Measurements from ENCODE around the gene SEMA4G. TPM values are rescaled to one million over a fixed set of nuclear protein-coding genes. Genes with fewer than 3 reads are reported as not detected.

The SEMA4G gene
- total and polyA plus RNA-seq, 2 of the 13 experiments (the other 11 are each of a cell fraction or from before 2014, with no cell fraction given), result 46.2 to 207 TPM

GRCh38 chr10:100998991-100999741, 29.9 kb downstream of the SEMA4G start (continued):
- TF ChIP-seq ZMYM3 (CRISPR knock-in tag; IDR thresholded peaks at IDR 0.05) (no peak), SMAD9 (CRISPR knock-in tag; IDR thresholded peaks at IDR 0.05) (no peak), ZNF124 (CRISPR knock-in tag; IDR thresholded peaks at IDR 0.05) (0 out of 2 replicates have a peak, but pooled peaks have one; percentile 33), KAT7 (CRISPR knock-in tag; IDR thresholded peaks at IDR 0.05; ENCODE audit: borderline replicate concordance) (0 out of 2 replicates have a peak, but pooled peaks have one; percentile 42), MTF2 (CRISPR knock-in tag; IDR thresholded peaks at IDR 0.05; ENCODE audit: borderline replicate concordance) (no peak), ARID3A (IDR thresholded peaks at IDR 0.05; ENCODE audit: low read depth, low read length) (no peak), TAF1 (CRISPR knock-in tag; IDR thresholded peaks at IDR 0.05) (peak; percentile 64), SRSF1 (optimal IDR thresholded peaks at IDR 0.05; ENCODE audit: low read depth, low read length) (peak; percentile 25), NFKBIZ (CRISPR knock-in tag; IDR thresholded peaks at IDR 0.05) (peak; percentile 70; the same call in 1 of the 2 replicates), SCMH1 (CRISPR knock-in tag; IDR thresholded peaks at IDR 0.05; ENCODE audit: borderline replicate concordance) (no peak), ZKSCAN1 (IDR thresholded peaks at IDR 0.05; ENCODE audit: low read length) (no peak), ZNF616 (CRISPR knock-in tag; IDR thresholded peaks at IDR 0.05; ENCODE audit: low read depth) (0 out of 2 replicates have a peak, but pooled peaks have one; percentile 49), ZNF614 (CRISPR knock-in tag; IDR thresholded peaks at IDR 0.05; ENCODE audit: borderline replicate concordance) (peak; percentile 60; the same call in 1 of the 2 replicates), ZNF510 (CRISPR knock-in tag; IDR thresholded peaks at IDR 0.05; ENCODE audit: low read depth) (no peak), GPN1 (CRISPR knock-in tag; IDR thresholded peaks at IDR 0.05; ENCODE audit: borderline replicate concordance) (no peak), PHF5A (CRISPR knock-in tag; IDR thresholded peaks at IDR 0.05; ENCODE audit: low read depth, unreplicated experiment) (no peak)
- TF ChIP-seq, protein P1, sequence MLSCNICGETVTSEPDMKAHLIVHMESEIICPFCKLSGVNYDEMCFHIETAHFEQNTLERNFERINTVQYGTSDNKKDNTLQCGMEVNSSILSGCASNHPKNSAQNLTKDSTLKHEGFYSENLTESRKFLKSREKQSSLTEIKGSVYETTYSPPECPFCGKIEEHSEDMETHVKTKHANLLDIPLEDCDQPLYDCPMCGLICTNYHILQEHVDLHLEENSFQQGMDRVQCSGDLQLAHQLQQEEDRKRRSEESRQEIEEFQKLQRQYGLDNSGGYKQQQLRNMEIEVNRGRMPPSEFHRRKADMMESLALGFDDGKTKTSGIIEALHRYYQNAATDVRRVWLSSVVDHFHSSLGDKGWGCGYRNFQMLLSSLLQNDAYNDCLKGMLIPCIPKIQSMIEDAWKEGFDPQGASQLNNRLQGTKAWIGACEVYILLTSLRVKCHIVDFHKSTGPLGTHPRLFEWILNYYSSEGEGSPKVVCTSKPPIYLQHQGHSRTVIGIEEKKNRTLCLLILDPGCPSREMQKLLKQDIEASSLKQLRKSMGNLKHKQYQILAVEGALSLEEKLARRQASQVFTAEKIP (CRISPR knock-in tag; IDR thresholded peaks at IDR 0.05; ENCODE audit: borderline replicate concordance), result no peak
- TF ChIP-seq, protein P2, sequence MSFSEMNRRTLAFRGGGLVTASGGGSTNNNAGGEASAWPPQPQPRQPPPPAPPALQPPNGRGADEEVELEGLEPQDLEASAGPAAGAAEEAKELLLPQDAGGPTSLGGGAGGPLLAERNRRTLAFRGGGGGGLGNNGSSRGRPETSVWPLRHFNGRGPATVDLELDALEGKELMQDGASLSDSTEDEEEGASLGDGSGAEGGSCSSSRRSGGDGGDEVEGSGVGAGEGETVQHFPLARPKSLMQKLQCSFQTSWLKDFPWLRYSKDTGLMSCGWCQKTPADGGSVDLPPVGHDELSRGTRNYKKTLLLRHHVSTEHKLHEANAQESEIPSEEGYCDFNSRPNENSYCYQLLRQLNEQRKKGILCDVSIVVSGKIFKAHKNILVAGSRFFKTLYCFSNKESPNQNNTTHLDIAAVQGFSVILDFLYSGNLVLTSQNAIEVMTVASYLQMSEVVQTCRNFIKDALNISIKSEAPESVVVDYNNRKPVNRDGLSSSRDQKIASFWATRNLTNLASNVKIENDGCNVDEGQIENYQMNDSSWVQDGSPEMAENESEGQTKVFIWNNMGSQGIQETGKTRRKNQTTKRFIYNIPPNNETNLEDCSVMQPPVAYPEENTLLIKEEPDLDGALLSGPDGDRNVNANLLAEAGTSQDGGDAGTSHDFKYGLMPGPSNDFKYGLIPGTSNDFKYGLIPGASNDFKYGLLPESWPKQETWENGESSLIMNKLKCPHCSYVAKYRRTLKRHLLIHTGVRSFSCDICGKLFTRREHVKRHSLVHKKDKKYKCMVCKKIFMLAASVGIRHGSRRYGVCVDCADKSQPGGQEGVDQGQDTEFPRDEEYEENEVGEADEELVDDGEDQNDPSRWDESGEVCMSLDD (CRISPR knock-in tag; IDR thresholded peaks at IDR 0.05; ENCODE audit: borderline replicate concordance), result no peak
- TF ChIP-seq, protein P3, sequence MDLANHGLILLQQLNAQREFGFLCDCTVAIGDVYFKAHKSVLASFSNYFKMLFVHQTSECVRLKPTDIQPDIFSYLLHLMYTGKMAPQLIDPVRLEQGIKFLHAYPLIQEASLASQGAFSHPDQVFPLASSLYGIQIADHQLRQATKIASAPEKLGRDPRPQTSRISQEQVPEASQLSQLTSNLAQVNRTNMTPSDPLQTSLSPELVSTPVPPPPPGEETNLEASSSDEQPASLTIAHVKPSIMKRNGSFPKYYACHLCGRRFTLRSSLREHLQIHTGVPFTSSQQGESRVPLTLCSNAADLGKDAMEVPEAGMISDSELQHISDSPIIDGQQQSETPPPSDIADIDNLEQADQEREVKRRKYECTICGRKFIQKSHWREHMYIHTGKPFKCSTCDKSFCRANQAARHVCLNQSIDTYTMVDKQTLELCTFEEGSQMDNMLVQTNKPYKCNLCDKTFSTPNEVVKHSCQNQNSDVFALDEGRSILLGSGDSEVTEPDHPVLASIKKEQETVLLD (CRISPR knock-in tag; IDR thresholded peaks at IDR 0.05; ENCODE audit: low read depth), result no peak; the same call in 1 of the 2 replicates
- TF ChIP-seq, protein P4, sequence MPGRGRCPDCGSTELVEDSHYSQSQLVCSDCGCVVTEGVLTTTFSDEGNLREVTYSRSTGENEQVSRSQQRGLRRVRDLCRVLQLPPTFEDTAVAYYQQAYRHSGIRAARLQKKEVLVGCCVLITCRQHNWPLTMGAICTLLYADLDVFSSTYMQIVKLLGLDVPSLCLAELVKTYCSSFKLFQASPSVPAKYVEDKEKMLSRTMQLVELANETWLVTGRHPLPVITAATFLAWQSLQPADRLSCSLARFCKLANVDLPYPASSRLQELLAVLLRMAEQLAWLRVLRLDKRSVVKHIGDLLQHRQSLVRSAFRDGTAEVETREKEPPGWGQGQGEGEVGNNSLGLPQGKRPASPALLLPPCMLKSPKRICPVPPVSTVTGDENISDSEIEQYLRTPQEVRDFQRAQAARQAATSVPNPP (CRISPR knock-in tag; IDR thresholded peaks at IDR 0.05), result 0 out of 2 replicates have a peak, but pooled peaks have one; percentile 56
